ENCODE data around the gene PARD3.

PARD3 gene

GRCh38 chr10:34723750-34724149 is 91.3 kb downstream of the PARD3 start:
- TF ChIP-seq REST (IDR thresholded peaks at IDR 0.05; ENCODE audit: insufficient read depth in 1 of 2, low read depth in 2 of 2, low read length in 2 of 2) (no peak), POLR2AphosphoS5 (IDR thresholded peaks at IDR 0.05; ENCODE audit: low read depth, low read length) (no peak), FOXP2 (optimal IDR thresholded peaks at IDR 0.05; ENCODE audit: borderline replicate concordance, extremely low read depth, extremely low read length, insufficient read depth) (no peak), TAF1 (IDR thresholded peaks at IDR 0.05; ENCODE audit: borderline replicate concordance, insufficient read depth, low read length) (no peak), SIN3A (IDR thresholded peaks at IDR 0.05; ENCODE audit: borderline replicate concordance, insufficient read depth, low read length) (no peak)

- no peak for TF ChIP-seq POLR2AphosphoS5 (IDR thresholded peaks at IDR 0.05; ENCODE audit: low read depth, low read length)
- TF ChIP-seq TAF1 (IDR thresholded peaks at IDR 0.05; ENCODE audit: borderline replicate concordance, insufficient read depth, low read length) = no peak
- TF ChIP-seq FOXP2 (optimal IDR thresholded peaks at IDR 0.05; ENCODE audit: borderline replicate concordance, extremely low read depth, extremely low read length, insufficient read depth) = no peak
- TF ChIP-seq REST (IDR thresholded peaks at IDR 0.05; ENCODE audit: insufficient read depth in 1 of 2, low read depth in 2 of 2, low read length in 2 of 2) = no peak
- no peak for TF ChIP-seq SIN3A (IDR thresholded peaks at IDR 0.05; ENCODE audit: borderline replicate concordance, insufficient read depth, low read length)
Measured at GRCh38 chr10:34722404-34722803, 92.7 kb downstream of the PARD3 start.

- no peak for TF ChIP-seq REST (IDR thresholded peaks at IDR 0.05; ENCODE audit: insufficient read depth in 1 of 2, low read depth in 2 of 2, low read length in 2 of 2)
- no peak for TF ChIP-seq TAF1 (IDR thresholded peaks at IDR 0.05; ENCODE audit: borderline replicate concordance, insufficient read depth, low read length)
- no peak for TF ChIP-seq SIN3A (IDR thresholded peaks at IDR 0.05; ENCODE audit: borderline replicate concordance, insufficient read depth, low read length)
- no peak for TF ChIP-seq FOXP2 (optimal IDR thresholded peaks at IDR 0.05; ENCODE audit: borderline replicate concordance, extremely low read depth, extremely low read length, insufficient read depth)
- no peak for TF ChIP-seq POLR2AphosphoS5 (IDR thresholded peaks at IDR 0.05; ENCODE audit: low read depth, low read length)
Measured at GRCh38 chr10:34721208-34721840, 93.8 kb downstream of the PARD3 start.

GRCh38 chr10:34719746-34720145 is 95.3 kb downstream of the PARD3 start:
- TF ChIP-seq FOXP2 (optimal IDR thresholded peaks at IDR 0.05; ENCODE audit: borderline replicate concordance, extremely low read depth, extremely low read length, insufficient read depth) (no peak), TAF1 (IDR thresholded peaks at IDR 0.05; ENCODE audit: borderline replicate concordance, insufficient read depth, low read length) (no peak), SIN3A (IDR thresholded peaks at IDR 0.05; ENCODE audit: borderline replicate concordance, insufficient read depth, low read length) (no peak), REST (IDR thresholded peaks at IDR 0.05; ENCODE audit: insufficient read depth in 1 of 2, low read depth in 2 of 2, low read length in 2 of 2) (no peak), POLR2AphosphoS5 (IDR thresholded peaks at IDR 0.05; ENCODE audit: low read depth, low read length) (no peak)
